ENCODE measurements around the gene PCNT.

PCNT gene

GRCh38 chr21:46458315-46459023 lies 134.5 kb downstream of the PCNT start, which contains the start of gene DIP2A (continued):
- no peak for TF ChIP-seq PRDM2 (tag by site-specific recombination; IDR thresholded peaks at IDR 0.05; ENCODE audit: borderline replicate concordance)
- no peak for TF ChIP-seq ZNF624 (tag by site-specific recombination; IDR thresholded peaks at IDR 0.05)
- 0 out of 2 replicates have a peak, but pooled peaks have one; percentile 52 for TF ChIP-seq ZFP69B (tag by site-specific recombination; IDR thresholded peaks at IDR 0.05)
- TF ChIP-seq ZNF423 (tag by site-specific recombination; IDR thresholded peaks at IDR 0.05): peak; percentile 43; the same call in 1 of the 2 replicates
- TF ChIP-seq ZNF510 (tag by site-specific recombination; IDR thresholded peaks at IDR 0.05; ENCODE audit: insufficient replicate concordance): no peak
- no peak for TF ChIP-seq ZNF132 (tag by site-specific recombination; IDR thresholded peaks at IDR 0.05; ENCODE audit: borderline replicate concordance)
- TF ChIP-seq GLI4 (tag by site-specific recombination; IDR thresholded peaks at IDR 0.05): 0 out of 2 replicates have a peak, but pooled peaks have one; percentile 5
- TF ChIP-seq BCL11A (tag by site-specific recombination; IDR thresholded peaks at IDR 0.05; ENCODE audit: low read depth): no peak
- TF ChIP-seq SP2 (tag by site-specific recombination; IDR thresholded peaks at IDR 0.05): peak; percentile 93
- no peak for TF ChIP-seq ZNF621 (tag by site-specific recombination; IDR thresholded peaks at IDR 0.05)
- TF ChIP-seq ZNF121 (tag by site-specific recombination; IDR thresholded peaks at IDR 0.05): no peak
- no peak for TF ChIP-seq ZNF548 (tag by site-specific recombination; IDR thresholded peaks at IDR 0.05)
- no peak; the same call in 1 of the 2 replicates for TF ChIP-seq ZNF623 (tag by site-specific recombination; IDR thresholded peaks at IDR 0.05)
- no peak for TF ChIP-seq ZNF514 (tag by site-specific recombination; IDR thresholded peaks at IDR 0.05)
- TF ChIP-seq KLF8 (tag by site-specific recombination; IDR thresholded peaks at IDR 0.05): peak; percentile 78; the same call in 1 of the 2 replicates
- TF ChIP-seq KLF10 (tag by site-specific recombination; IDR thresholded peaks at IDR 0.05): peak; percentile 74
- TF ChIP-seq PRDM4 (tag by site-specific recombination; IDR thresholded peaks at IDR 0.05): no peak
- TF ChIP-seq ZBTB26 (tag by site-specific recombination; optimal IDR thresholded peaks at IDR 0.05): peak; percentile 98
- TF ChIP-seq ZNF184 (tag by site-specific recombination; IDR thresholded peaks at IDR 0.05): 0 out of 2 replicates have a peak, but pooled peaks have one; percentile 25
- TF ChIP-seq ZNF324 (tag by site-specific recombination; IDR thresholded peaks at IDR 0.05): peak; percentile 85
- peak; percentile 59 for TF ChIP-seq ZEB2 (tag by site-specific recombination; IDR thresholded peaks at IDR 0.05)
- no peak for TF ChIP-seq ZNF664 (tag by site-specific recombination; IDR thresholded peaks at IDR 0.05)
- no peak for TF ChIP-seq ZNF202 (tag by site-specific recombination; IDR thresholded peaks at IDR 0.05; ENCODE audit: borderline replicate concordance)
- TF ChIP-seq ZSCAN4 (tag by site-specific recombination; IDR thresholded peaks at IDR 0.05): no peak
- no peak for TF ChIP-seq YY2 (tag by site-specific recombination; IDR thresholded peaks at IDR 0.05)
- peak; percentile 95 for TF ChIP-seq ZNF76 (tag by site-specific recombination; IDR thresholded peaks at IDR 0.05; ENCODE audit: borderline replicate concordance, low read depth)
- TF ChIP-seq ZSCAN30 (tag by site-specific recombination; IDR thresholded peaks at IDR 0.05): peak; percentile 74
- no peak for TF ChIP-seq ZNF426 (tag by site-specific recombination; IDR thresholded peaks at IDR 0.05)
- TF ChIP-seq ZNF677 (tag by site-specific recombination; IDR thresholded peaks at IDR 0.05): no peak
- TF ChIP-seq ZNF701 (tag by site-specific recombination; IDR thresholded peaks at IDR 0.05): no peak
- no peak for TF ChIP-seq ZNF138 (tag by site-specific recombination; IDR thresholded peaks at IDR 0.05; ENCODE audit: borderline replicate concordance)

Data from HEK293 (cell line).